Aorta (tissue), 5 donors: Measurements from ENCODE around the gene NHSL2. TPM values are rescaled to one million over a fixed set of nuclear protein-coding genes. Genes with fewer than 3 reads are reported as not detected.
A peak's percentile ranks its signal among the peaks of the same experiment; 100 is the strongest.
"Not testable (repeated sequence)": the region's sequence is repeated elsewhere in the genome, so short reads cannot be mapped to it uniquely, and the experiment has no call there.

Source experiments
- ATAC-seq: fragments of 200-7000 bp; cut with Tn5 transposase; one replicate; pipeline ENCODE4 v1.9.1; 2022; ENCODE audit warnings: moderate library complexity; ENCODE audit not compliant: low FRiP score
- DNase-seq, 2 donors: peaks; one replicate each; pipeline ENCODE4 v3.0.0-alpha.2; 2020
- H3K27ac ChIP-seq, 2 donors: one replicate each; pipeline ENCODE4 v1.5.1; 2013; ENCODE audit warnings: low read length in 2 of 2, mild to moderate bottlenecking in 2 of 2, moderate library complexity in 2 of 2, control low read depth in 1 of 2, inconsistent platforms in 1 of 2, low read depth in 1 of 2
- H3K27me3 ChIP-seq, 2 donors: one replicate each; pipeline ENCODE4 v1.6.1; 2013; ENCODE audit warnings: control low read depth in 1 of 2, low read length in 1 of 2, mild to moderate bottlenecking in 1 of 2, moderate library complexity in 1 of 2; ENCODE audit not compliant: insufficient read depth in 2 of 2, control insufficient read depth in 1 of 2
- H3K36me3 ChIP-seq, 2 donors: one replicate each; pipeline ENCODE4 v1.6.1; 2013; ENCODE audit warnings: control low read depth in 1 of 2, low read length in 1 of 2, mild to moderate bottlenecking in 1 of 2; ENCODE audit not compliant: insufficient read depth in 2 of 2, control insufficient read depth in 1 of 2
- H3K4me1 ChIP-seq, 2 donors: one replicate each; pipeline ENCODE4 v1.6.1; 2013; ENCODE audit warnings: low read length in 2 of 2, control low read depth in 1 of 2, mild to moderate bottlenecking in 1 of 2, moderate library complexity in 1 of 2; ENCODE audit not compliant: insufficient read depth in 2 of 2, control insufficient read depth in 1 of 2
- H3K4me3 ChIP-seq, 2 donors: one replicate each; pipeline ENCODE4 v1.5.1; 2013; ENCODE audit warnings: low read length in 2 of 2, control low read depth in 1 of 2, mild to moderate bottlenecking in 1 of 2
- H3K9me3 ChIP-seq: one replicate; pipeline ENCODE4 v1.6.1; 2013; ENCODE audit warnings: mild to moderate bottlenecking, low read length; ENCODE audit not compliant: control insufficient read depth
- WGBS, 2 donors: extraction: QIAGEN DNeasy Blood & Tissue Kit; methylation state at CpG; one replicate each; pipeline ENCODE4 v1.1.7; 2013; 5-methylcytosine and 5-hydroxymethylcytosine counted together
- intact Hi-C, 2 donors: fragments of 100-400 bp; cut with DNase I; formaldehyde crosslinking; loops; one replicate each; pipeline versions ENCODE4 v1.14.2 to v1.15.0; 2022
- polyA plus RNA-seq, 2 donors: library from polyadenylated mRNA; stranded (reverse); fragments of 200-250 nt; gene quantifications; one replicate each; pipeline ENCODE4 v1.2.3, GENCODE V29; 2013
- total RNA-seq, 2 donors: library from RNA; stranded (reverse); fragmentation: NEBNext Ultra II Directional; extraction: Animal tissue kit (Norgen Biotek cat#: 25700); gene quantifications; one replicate each; pipeline ENCODE4 v1.2.1, GENCODE V29; 2021
- donor health status: healthy with polysubstance abuse.
- donor health status: Bipolar disorder and iron deficiency.
- donor health status: DM: no; HTN: no; CAD: no.
- donor health status: DM: no; HTN: no; CAD: no.
- donor health status: DM: yes; HTN: yes; CAD: no.

NHSL2 gene
- total and polyA plus RNA-seq, 4 donors = 0.88 to 50.4 (median 15.9) TPM

DNA sequence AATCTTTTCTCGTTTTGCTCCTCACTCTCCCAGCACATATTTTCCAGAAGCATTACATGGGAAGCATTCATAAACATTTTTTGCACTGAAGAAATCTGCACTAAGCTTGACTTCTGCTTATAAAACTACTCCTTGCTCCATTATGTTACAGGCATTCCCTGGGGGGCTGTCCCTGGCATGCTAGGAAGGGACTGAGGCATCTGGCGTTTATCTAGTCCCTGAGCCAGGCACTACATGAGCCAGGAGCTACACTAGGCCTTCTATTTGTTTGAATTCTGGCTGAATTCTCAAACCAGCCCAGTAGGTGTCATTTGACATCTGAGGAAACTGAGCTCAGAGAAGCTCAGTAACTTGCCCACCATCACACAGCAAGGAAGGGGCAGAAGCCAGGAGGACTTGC, 43.3 kb downstream of the NHSL2 start:
- no peak overlapping the region for H3K4me3 ChIP-seq
- DNase-seq (no peak), ATAC-seq (no peak)
- no peaks in the 10 kb centered on the region for H3K9me3 ChIP-seq
- intact Hi-C loops = no loop called here
- H3K27me3 ChIP-seq = no peaks in the 10 kb centered on the region
- H3K27ac ChIP-seq = no peak overlapping the region
- no peaks in the 10 kb centered on the region for H3K36me3 ChIP-seq
- WGBS, 2 donors = 13 to 22% methylated on average over 2 of the region's 2 CpGs
- no peaks in the 10 kb centered on the region for H3K4me1 ChIP-seq

GRCh38 chrX:71954458-71954857, 43.8 kb downstream of the NHSL2 start:
- no peaks in the 10 kb centered on the region for H3K9me3 ChIP-seq
- intact Hi-C loops = no loop called here
- no peak overlapping the region for H3K27ac ChIP-seq
- no peaks in the 10 kb centered on the region for H3K36me3 ChIP-seq
- no peaks in the 10 kb centered on the region for H3K27me3 ChIP-seq
- WGBS, 2 donors = 73 to 78% methylated on average over 2 of the region's 2 CpGs
- ATAC-seq = no peak
- no peak for DNase-seq
- H3K4me1 ChIP-seq = no peaks in the 10 kb centered on the region
- H3K4me3 ChIP-seq = no peak overlapping the region

GRCh38 chrX:71955530-71956120, 45.0 kb downstream of the NHSL2 start:
- Histone ChIP-seq H3K27me3 (no peaks in the 10 kb centered on the region), H3K4me1 (no peaks in the 10 kb centered on the region), H3K27ac (no peak overlapping the region), H3K9me3 (no peaks in the 10 kb centered on the region), H3K36me3 (no peaks in the 10 kb centered on the region), H3K4me3 (no peak overlapping the region)
- 75 to 95% methylated on average over 7 of the region's 7 CpGs for WGBS, 2 donors
- ATAC-seq (no peak), DNase-seq (no peak)
- intact Hi-C loops = no loop called here

- Histone ChIP-seq H3K4me1 (no peaks in the 10 kb centered on the region), H3K27me3 (no peaks in the 10 kb centered on the region), H3K36me3 (no peaks in the 10 kb centered on the region), H3K9me3 (no peaks in the 10 kb centered on the region), H3K4me3 (no peak overlapping the region), H3K27ac (no peak overlapping the region)
- no peak for ATAC-seq
- DNase-seq = no peak
- intact Hi-C loops = no loop called here
- WGBS, 2 donors = 30 to 66% methylated on average over 2 of the region's 2 CpGs
Observed at GRCh38 chrX:71958281-71958675, 47.6 kb downstream of the NHSL2 start.

GRCh38 chrX:71964184-71964583, 53.5 kb downstream of the NHSL2 start:
- H3K4me1 ChIP-seq, H3K27me3 ChIP-seq, H3K36me3 ChIP-seq, H3K9me3 ChIP-seq, DNase-seq, H3K27ac ChIP-seq, H3K4me3 ChIP-seq, intact Hi-C loops, ATAC-seq: not testable (repeated sequence)

GRCh38 chrX:71974916-71975315, 64.3 kb downstream of the NHSL2 start:
- 82 to 94% methylated on average over 4 of the region's 4 CpGs for WGBS, 2 donors
- intact Hi-C loops = no loop called here
- ATAC-seq = no peak

DNA sequence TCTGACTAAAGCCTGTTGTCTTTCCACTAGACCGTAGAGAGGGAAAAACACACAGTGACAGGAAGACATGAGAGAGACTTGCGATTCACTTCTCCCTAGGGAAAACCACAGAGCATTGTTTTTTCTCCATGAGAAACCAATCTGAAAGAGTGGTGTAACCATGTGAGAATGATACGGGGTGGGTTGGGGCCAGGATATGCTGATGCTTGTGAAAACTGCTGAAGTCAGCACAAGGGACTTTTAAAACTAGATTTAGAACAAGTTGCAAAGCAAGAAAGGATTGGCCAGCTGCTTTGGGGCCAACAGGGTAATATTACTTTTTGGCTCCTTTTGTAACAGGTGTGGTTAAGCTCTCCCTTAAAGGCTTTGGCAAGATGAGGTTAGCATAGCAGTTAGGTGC, 66.1 kb downstream of the NHSL2 start:
- Histone ChIP-seq H3K27ac (no peak overlapping the region), H3K4me3 (no peak overlapping the region), H3K27me3 (no peaks in the 10 kb centered on the region), H3K4me1 (no peaks in the 10 kb centered on the region), H3K9me3 (no peaks in the 10 kb centered on the region), H3K36me3 (no peaks in the 10 kb centered on the region)
- DNase-seq (no peak), ATAC-seq (no peak)
- WGBS, 2 donors = 50 to 62% methylated on average over 3 of the region's 3 CpGs
- intact Hi-C loops = no loop called here

More at GRCh38 chrX:71974916-71975315, 64.3 kb downstream of the NHSL2 start:
- DNase-seq = no peak
- H3K36me3 ChIP-seq = no peaks in the 10 kb centered on the region
- no peak overlapping the region for H3K4me3 ChIP-seq
- H3K27me3 ChIP-seq = no peaks in the 10 kb centered on the region
- H3K9me3 ChIP-seq = no peaks in the 10 kb centered on the region
- no peaks in the 10 kb centered on the region for H3K4me1 ChIP-seq
- H3K27ac ChIP-seq = no peak overlapping the region

DNA sequence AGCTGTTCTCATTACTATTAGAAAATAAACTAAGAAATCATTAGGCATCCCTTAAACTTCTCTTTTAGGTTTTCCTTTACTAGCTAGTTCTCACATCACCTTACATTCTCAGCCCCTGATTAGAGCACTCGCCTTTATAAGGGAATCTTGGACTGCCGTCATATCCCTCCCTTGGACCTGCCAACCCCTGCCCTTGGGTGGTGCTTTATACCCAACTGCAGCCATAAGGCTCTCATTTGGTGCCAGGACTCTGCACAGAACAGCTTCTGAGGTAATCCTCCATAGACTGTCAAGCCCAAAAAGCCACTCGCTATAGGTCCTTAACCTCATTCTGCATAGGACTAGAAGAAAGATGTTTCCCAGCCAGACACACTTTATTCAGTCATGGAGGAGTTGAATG, 67.5 kb downstream of the NHSL2 start:
- Histone ChIP-seq H3K4me1 (no peaks in the 10 kb centered on the region), H3K4me3 (no peak overlapping the region), H3K36me3 (no peaks in the 10 kb centered on the region), H3K27me3 (no peaks in the 10 kb centered on the region), H3K9me3 (no peaks in the 10 kb centered on the region), H3K27ac (no peak overlapping the region)
- ATAC-seq (no peak), DNase-seq (no peak)
- intact Hi-C loops = no loop called here
- 40 to 44% methylated on average over 3 of the region's 3 CpGs for WGBS, 2 donors

DNA sequence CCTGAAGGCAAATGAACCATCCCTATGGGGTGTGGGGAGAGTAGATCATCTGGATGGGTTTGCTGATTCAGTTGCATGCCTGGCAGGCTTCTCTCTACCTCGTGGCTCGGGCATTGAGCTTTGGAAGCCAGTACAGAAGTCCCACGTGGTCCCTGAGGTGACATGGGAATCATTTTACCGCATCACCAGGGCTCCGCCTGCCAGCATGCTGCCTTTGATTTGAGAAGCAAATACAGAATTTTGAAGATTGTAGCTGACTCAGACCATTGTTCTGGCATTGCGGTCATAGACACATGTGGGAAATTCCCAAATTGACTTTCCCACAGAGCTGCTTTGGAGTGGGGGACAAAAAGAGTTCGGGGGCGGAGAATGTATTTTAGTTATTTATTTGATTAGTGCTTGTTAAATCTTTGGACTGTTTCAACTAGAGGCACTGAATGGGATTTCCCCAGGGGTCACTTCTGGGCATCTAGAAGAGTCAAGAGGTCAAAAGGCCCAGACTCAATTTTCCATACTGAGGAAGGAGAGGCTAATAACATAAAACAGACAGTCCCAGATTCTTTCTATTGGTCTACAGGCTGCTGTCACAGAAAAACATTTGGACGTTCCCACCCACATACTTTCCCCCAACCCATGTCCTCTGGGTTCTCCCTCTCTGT, 79.3 kb downstream of the NHSL2 start:
- no peaks in the 10 kb centered on the region for H3K9me3 ChIP-seq
- intact Hi-C loops = no loop called here
- H3K4me3 ChIP-seq = no peak overlapping the region
- H3K4me1 ChIP-seq = no peaks in the 10 kb centered on the region
- WGBS, 2 donors = 35 to 43% methylated on average over 9 of the region's 9 CpGs
- H3K27ac ChIP-seq = no peak overlapping the region
- H3K27me3 ChIP-seq = no peaks in the 10 kb centered on the region
- ATAC-seq (no peak), DNase-seq (peak in 1 of 2 donors; percentile 53)
- no peaks in the 10 kb centered on the region for H3K36me3 ChIP-seq
